DND-41 (cell line): Measurements from ENCODE around the gene NEURL3.

Experiments used
- ATAC-seq: fragments of 200-7000 bp; cut with Tn5 transposase; 3 replicates; pipeline ENCODE4 v1.9.1; 2021; ENCODE audit warnings: low read depth; ENCODE audit not compliant: insufficient read depth
- DNase-seq: peaks from one replicate; pipeline ENCODE4 v3.0.0-alpha.2; 2020
- H2AFZ ChIP-seq: 2 replicates; pipeline ENCODE4 v1.6.0; 2012; ENCODE audit warnings: low read depth, low read length
- H3K27ac ChIP-seq: 2 replicates; pipeline ENCODE4 v1.5.1; 2012; ENCODE audit warnings: low read length, inconsistent platforms
- H3K27me3 ChIP-seq: fragments of 200-600 bp; sonication (generic); 2 replicates; pipeline ENCODE4 v1.6.0; 2012; ENCODE audit warnings: low read length, mild to moderate bottlenecking, inconsistent platforms; ENCODE audit not compliant: insufficient read depth, poor library complexity
- H3K36me3 ChIP-seq: 2 replicates; pipeline ENCODE4 v1.5.1; 2012; ENCODE audit warnings: low read length, inconsistent platforms; ENCODE audit not compliant: insufficient read depth
- H3K4me1 ChIP-seq: 2 replicates; pipeline ENCODE4 v1.5.1; 2012; ENCODE audit warnings: mild to moderate bottlenecking, low read length; ENCODE audit not compliant: insufficient read depth
- H3K4me2 ChIP-seq: 2 replicates; pipeline ENCODE4 v1.6.0; 2012; ENCODE audit warnings: mild to moderate bottlenecking, moderate library complexity, low read length, inconsistent platforms; ENCODE audit not compliant: insufficient read depth
- H3K4me3 ChIP-seq, 2 experiments: fragments of 200-600 bp in 1 of 2; shearing (Covaris generic) in 1 of 2; 2 replicates each; pipeline ENCODE4 v1.5.1; 2012 to 2016; ENCODE audit warnings: inconsistent platforms in 2 of 2, low read length in 2 of 2, mild to moderate bottlenecking in 2 of 2, low read depth in 1 of 2, moderate library complexity in 1 of 2
- H3K79me2 ChIP-seq: 2 replicates; pipeline ENCODE4 v1.6.0; 2012; ENCODE audit warnings: low read length, inconsistent platforms; ENCODE audit not compliant: insufficient read depth
- H3K9ac ChIP-seq: 2 replicates; pipeline ENCODE4 v1.6.0; 2012; ENCODE audit warnings: low read depth, mild to moderate bottlenecking, inconsistent platforms, low read length, moderate library complexity
- H3K9me3 ChIP-seq: 2 replicates; pipeline ENCODE4 v1.5.1; 2012; ENCODE audit warnings: low read length, moderate library complexity, mild to moderate bottlenecking, inconsistent platforms; ENCODE audit not compliant: insufficient read depth, severe bottlenecking
- H4K20me1 ChIP-seq: 2 replicates; pipeline ENCODE4 v1.6.0; 2012; ENCODE audit warnings: low read length; ENCODE audit not compliant: insufficient read depth
- CTCF ChIP-seq: IDR thresholded peaks from 2 replicates; pipeline ENCODE4 v1.5.1; 2012; ENCODE audit warnings: borderline replicate concordance, low read length, moderate library complexity, mild to moderate bottlenecking; ENCODE audit not compliant: poor library complexity, severe bottlenecking; ENCODE audit errors: extremely low read depth
- EZH2 ChIP-seq: IDR thresholded peaks from 3 replicates; pipeline ENCODE4 v1.6.1; 2012; ENCODE audit warnings: borderline replicate concordance, low read depth, mild to moderate bottlenecking, moderate library complexity, low read length, inconsistent platforms; ENCODE audit not compliant: severe bottlenecking

The NEURL3 gene

GRCh38 chr2:96553176-96553956 lies 48.2 kb upstream of the NEURL3 start:
- Histone ChIP-seq H3K79me2 (no peaks in the 10 kb centered on the region), H3K9me3 (no peaks in the 10 kb centered on the region), H2AFZ (no peak overlapping the region), H3K4me1 (peaks cover 12% of the 10 kb centered on the region), H3K4me2 (no peak overlapping the region), H3K4me3 (no peak overlapping the region), H3K27ac (no peak overlapping the region), H3K27me3 (no peaks in the 10 kb centered on the region), H4K20me1 (peaks cover 22% of the 10 kb centered on the region), H3K36me3 (peaks cover 46% of the 10 kb centered on the region), H3K9ac (no peak overlapping the region)
- ATAC-seq, result no peak
- no peak for TF ChIP-seq CTCF
- TF ChIP-seq EZH2, result no peak
- no peak for DNase-seq

- peaks cover 12% of the 10 kb centered on the region for H3K4me1 ChIP-seq
- peaks cover 52% of the 10 kb centered on the region for H3K36me3 ChIP-seq
- TF ChIP-seq CTCF (no peak), EZH2 (no peak)
- H3K9ac ChIP-seq, result no peak overlapping the region
- no peak for ATAC-seq
- H3K9me3 ChIP-seq, result no peaks in the 10 kb centered on the region
- H4K20me1 ChIP-seq, result peaks cover 25% of the 10 kb centered on the region
- H3K27me3 ChIP-seq, result no peaks in the 10 kb centered on the region
- no peaks in the 10 kb centered on the region for H3K79me2 ChIP-seq
- H3K27ac ChIP-seq, result no peak overlapping the region
- no peak overlapping the region for H2AFZ ChIP-seq
- DNase-seq, result no peak
- H3K4me2 ChIP-seq, result no peak overlapping the region
- no peak overlapping the region for H3K4me3 ChIP-seq
Measured at GRCh38 chr2:96552315-96553175, 47.4 kb upstream of the NEURL3 start.

GRCh38 chr2:96551605-96552314 lies 46.6 kb upstream of the NEURL3 start:
- Histone ChIP-seq H4K20me1 (peaks cover 32% of the 10 kb centered on the region), H3K27me3 (no peaks in the 10 kb centered on the region), H3K4me1 (peaks cover 12% of the 10 kb centered on the region), H3K4me3 (no peak overlapping the region), H3K27ac (no peak overlapping the region), H3K4me2 (no peak overlapping the region), H3K36me3 (peaks cover 57% of the 10 kb centered on the region), H2AFZ (no peak overlapping the region), H3K9ac (no peak overlapping the region), H3K9me3 (no peaks in the 10 kb centered on the region), H3K79me2 (peaks cover 2% of the 10 kb centered on the region; the same call in 1 of the 2 replicates)
- TF ChIP-seq CTCF (no peak), EZH2 (no peak)
- ATAC-seq (no peak), DNase-seq (no peak)
